Hepatocyte (in vitro differentiated cells): ENCODE data around the gene TWSG1.

Experiments
- CTCF ChIP-seq: fragments of 200-600 bp; sonication (generic); IDR thresholded peaks from 2 replicates; pipeline ENCODE4 v1.5.1; 2016; ENCODE audit warnings: antibody characterized with exemption, mild to moderate bottlenecking; ENCODE audit not compliant: poor library complexity
- EZH2 ChIP-seq: fragments of 200-600 bp; sonication (generic); IDR thresholded peaks from 2 replicates; pipeline ENCODE4 v1.6.1; 2016; ENCODE audit warnings: antibody characterized with exemption, mild to moderate bottlenecking, borderline replicate concordance
- EZH2phosphoT487 ChIP-seq: fragments of 200-600 bp; sonication (generic); IDR thresholded peaks from one replicate; pipeline ENCODE4 v1.6.1; 2018; ENCODE audit warnings: antibody characterized with exemption, mild to moderate bottlenecking, low read depth, moderate library complexity; ENCODE audit not compliant: unreplicated experiment, severe bottlenecking

- TF ChIP-seq CTCF (no peak), EZH2phosphoT487 (no peak), EZH2 (no peak)
Observed at GRCh38 chr18:9359796-9360195, 25.2 kb downstream of the TWSG1 start.
